Measurements from ENCODE around the gene FCGR3B. TPM values are rescaled to one million over a fixed set of nuclear protein-coding genes. Genes with fewer than 3 reads are reported as not detected.
A peak's percentile ranks its signal among the peaks of the same experiment; 100 is the strongest.
"Not testable (repeated sequence)": the region's sequence is repeated elsewhere in the genome, so short reads cannot be mapped to it uniquely, and the experiment has no call there.

The FCGR3B gene
- total RNA-seq, 1 experiment from 2014 or later, result not detected

DNA sequence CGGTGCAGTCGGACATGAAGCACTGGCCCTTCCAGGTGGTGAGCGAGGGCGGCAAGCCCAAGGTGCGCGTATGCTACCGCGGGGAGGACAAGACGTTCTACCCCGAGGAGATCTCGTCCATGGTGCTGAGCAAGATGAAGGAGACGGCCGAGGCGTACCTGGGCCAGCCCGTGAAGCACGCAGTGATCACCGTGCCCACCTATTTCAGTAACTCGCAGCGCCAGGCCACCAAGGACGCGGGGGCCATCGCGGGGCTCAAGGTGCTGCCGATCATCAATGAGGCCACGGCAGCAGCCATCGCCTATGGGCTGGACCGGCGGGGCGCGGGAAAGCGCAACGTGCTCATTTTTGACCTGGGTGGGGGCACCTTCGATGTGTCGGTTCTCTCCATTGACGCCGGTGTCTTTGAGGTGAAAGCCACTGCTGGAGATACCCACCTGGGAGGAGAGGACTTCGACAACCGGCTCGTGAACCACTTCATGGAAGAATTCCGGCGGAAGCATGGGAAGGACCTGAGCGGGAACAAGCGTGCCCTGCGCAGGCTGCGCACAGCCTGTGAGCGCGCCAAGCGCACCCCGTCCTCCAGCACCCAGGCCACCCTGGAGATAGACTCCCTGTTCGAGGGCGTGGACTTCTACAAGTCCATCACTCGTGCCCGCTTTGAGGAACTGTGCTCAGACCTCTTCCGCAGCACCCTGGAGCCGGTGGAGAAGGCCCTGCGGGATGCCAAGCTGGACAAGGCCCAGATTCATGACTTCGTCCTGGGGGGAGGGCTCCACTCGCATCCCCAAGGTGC, 24.2 kb downstream of the FCGR3B start:
- DNase-seq (ENCODE audit: low read depth), result not testable (repeated sequence)

DNA sequence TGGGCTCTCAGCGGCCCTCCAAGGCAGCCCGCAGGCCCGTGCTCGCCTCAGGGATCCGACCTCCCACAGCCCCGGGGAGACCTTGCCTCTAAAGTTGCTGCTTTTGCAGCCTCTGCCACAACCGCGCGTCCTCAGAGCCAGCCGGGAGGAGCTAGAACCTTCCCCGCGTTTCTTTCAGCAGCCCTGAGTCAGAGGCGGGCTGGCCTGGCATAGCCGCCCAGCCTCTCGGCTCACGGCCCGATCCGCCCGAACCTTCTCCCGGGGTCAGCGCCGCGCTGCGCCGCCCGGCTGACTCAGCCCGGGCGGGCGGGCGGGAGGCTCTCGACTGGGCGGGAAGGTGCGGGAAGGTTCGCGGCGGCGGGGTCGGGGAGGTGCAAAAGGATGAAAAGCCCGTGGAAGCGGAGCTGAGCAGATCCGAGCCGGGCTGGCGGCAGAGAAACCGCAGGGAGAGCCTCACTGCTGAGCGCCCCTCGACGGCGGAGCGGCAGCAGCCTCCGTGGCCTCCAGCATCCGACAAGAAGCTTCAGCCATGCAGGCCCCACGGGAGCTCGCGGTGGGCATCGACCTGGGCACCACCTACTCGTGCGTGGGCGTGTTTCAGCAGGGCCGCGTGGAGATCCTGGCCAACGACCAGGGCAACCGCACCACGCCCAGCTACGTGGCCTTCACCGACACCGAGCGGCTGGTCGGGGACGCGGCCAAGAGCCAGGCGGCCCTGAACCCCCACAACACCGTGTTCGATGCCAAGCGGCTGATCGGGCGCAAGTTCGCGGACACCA, 25.0 kb downstream of the FCGR3B start:
- DNase-seq (ENCODE audit: low read depth), result not testable (repeated sequence)

DNA sequence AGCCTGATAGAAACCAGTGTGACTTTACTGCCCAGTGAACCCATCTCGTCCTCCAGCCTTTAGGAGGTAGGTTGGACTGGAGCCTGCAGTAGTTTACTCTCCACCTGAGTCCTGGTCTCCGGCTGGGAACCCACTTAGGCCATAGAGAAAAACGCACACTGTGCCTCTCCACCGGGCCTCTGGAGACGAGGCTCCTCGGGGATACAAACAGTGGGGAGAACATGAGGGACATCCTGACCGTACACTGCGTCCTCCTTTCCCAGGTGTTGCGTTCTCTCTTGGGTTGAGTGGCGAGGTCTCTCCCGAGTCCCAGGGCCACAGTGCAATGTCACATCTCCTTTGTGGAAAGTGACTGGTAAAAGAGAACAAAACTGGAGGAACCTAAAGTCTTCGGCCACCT, 26.0 kb downstream of the FCGR3B start:
- not testable (repeated sequence) for DNase-seq (ENCODE audit: low read depth)

GRCh38 chr1:161597077-161597476, 33.9 kb downstream of the FCGR3B start:
- not testable (repeated sequence) for DNase-seq (ENCODE audit: low read depth)

DNA sequence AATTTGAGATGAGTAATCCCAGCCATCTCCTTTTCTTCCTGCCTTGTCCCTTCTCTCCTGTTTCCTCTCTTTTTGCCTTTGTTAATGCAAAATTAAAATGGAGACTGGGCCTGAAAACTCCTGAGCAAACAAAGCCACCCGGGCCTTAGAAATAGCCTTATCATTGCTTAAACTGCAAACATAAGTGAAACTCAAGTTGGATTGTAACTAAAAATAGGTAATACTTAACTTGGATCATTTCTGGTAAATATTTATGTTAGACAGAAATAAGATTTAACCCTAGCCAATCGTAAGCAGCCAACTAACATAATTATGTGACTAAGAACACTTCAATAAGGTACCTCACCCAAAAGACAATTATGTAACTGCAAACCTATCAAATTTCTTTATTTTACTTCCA, 35.4 kb downstream of the FCGR3B start:
- not testable (repeated sequence) for DNase-seq (ENCODE audit: low read depth)

DNA sequence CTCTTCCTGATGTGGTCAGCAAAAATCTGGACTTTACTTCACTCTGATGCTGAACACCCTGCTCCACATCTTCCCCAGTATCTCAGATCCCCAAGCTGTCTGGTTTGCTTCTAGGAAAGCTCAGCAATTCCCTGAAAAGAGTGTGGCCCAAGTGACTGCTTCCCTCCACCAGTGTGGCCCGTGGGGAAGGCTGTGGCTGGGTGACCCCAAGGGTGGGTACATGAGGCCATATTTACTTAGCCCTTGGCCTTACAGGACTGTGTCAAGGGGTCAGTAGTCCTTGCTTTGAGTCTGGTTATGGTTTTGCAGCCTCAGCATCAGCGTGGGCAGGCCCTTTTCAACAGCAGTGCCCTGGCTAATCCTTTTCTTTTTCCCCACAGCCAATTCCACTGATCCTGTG, 35.8 kb downstream of the FCGR3B start:
- not testable (repeated sequence) for DNase-seq (ENCODE audit: low read depth)

DNA sequence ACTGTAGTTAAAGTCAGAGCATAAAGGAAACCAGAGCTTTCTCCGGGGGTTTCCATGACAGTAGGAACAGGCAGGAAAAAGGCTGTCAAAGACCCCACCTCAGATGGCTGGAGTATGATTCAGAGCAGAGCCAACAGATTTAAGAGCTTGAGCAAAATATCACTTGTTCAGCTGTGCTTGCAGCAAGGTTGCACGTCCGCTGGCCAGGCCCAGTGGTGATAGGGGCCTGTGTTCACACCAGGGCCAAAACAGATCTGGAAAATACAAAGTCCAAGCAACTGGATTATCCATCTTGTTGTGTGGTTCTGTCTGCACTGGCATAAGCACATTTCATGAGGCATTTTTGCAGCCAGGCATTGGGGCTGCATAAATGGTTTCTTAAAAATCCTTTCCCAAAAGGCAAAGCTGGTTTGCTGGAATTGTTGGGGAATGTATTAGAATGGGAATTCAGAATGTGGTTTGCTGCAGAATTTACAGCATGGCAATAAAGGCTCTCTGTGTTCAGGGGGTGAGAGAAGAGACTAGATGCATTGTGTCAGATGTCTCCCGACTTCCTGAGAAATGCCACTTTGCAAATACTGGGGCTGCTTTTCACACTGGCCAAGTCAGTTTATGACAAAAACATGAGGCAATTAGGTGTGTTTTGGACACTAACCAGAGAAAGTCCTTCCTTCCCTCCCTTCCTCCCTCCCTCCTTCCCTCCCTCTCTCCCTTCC, 36.5 kb downstream of the FCGR3B start:
- not testable (repeated sequence) for DNase-seq (ENCODE audit: low read depth)

DNA sequence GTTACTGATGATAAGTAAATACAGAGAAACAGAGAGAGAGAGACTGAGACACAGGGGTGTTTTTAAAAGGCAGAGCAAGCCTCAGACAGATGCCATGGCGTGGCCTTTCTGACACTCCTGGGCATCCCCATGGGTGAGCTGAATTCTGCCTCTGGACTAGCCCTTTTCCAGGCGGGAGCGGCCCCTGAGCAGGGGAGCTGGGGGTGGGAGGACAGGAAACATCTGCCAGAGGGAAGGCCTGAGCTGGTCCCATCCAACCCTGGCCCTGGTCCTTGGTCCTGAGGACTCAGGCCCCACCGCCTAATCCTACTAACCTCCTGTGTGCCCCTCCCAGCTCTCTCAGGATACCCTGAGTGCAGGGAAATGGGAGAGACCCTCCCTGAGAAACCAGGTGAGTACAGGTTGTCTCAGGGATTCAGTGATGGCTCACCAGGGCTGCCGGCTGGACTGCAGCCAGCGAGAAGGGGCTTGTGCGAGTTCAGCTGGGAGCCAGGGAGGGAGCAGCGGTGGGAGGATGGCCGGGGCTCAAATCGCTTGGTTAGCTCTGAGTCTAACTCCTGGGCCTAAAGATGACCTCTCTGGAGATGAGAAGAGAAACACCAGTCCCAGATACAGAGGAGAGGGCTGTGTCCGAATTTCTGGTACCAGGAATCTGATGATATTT, 37.8 kb downstream of the FCGR3B start:
- not testable (repeated sequence) for DNase-seq (ENCODE audit: low read depth)

GRCh38 chr1:161592586-161592985, 38.4 kb downstream of the FCGR3B start:
- DNase-seq (ENCODE audit: low read depth), result not testable (repeated sequence)

GRCh38 chr1:161589920-161590319, 41.1 kb downstream of the FCGR3B start:
- DNase-seq (ENCODE audit: low read depth), result peak; percentile 26

- DNase-seq (ENCODE audit: low read depth), result not testable (repeated sequence)
These were observed 41.6 kb downstream of the FCGR3B start for GRCh38 chr1:161589365-161589764.

GRCh38 chr1:161588596-161588995, 42.4 kb downstream of the FCGR3B start:
- not testable (repeated sequence) for DNase-seq (ENCODE audit: low read depth)

DNA sequence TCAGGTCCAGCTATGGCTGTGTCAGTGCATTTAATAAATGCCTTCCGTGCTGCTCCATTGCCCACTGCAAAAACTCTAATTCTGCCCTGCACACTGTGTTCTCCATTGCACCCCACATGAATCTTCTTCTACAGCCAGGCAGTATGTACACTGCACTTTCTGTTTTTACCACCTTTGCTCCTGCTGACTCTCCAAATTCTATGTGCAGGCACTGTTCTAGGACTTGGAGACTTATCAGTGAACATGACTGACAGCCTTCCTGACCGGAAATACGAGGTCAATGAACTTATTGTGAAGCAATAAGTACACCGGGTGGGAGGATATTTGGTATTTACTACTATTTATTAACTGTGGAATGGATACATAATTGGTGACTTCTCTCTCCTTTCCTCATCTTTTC, 48.1 kb downstream of the FCGR3B start:
- DNase-seq (ENCODE audit: low read depth), result not testable (repeated sequence)

DNA sequence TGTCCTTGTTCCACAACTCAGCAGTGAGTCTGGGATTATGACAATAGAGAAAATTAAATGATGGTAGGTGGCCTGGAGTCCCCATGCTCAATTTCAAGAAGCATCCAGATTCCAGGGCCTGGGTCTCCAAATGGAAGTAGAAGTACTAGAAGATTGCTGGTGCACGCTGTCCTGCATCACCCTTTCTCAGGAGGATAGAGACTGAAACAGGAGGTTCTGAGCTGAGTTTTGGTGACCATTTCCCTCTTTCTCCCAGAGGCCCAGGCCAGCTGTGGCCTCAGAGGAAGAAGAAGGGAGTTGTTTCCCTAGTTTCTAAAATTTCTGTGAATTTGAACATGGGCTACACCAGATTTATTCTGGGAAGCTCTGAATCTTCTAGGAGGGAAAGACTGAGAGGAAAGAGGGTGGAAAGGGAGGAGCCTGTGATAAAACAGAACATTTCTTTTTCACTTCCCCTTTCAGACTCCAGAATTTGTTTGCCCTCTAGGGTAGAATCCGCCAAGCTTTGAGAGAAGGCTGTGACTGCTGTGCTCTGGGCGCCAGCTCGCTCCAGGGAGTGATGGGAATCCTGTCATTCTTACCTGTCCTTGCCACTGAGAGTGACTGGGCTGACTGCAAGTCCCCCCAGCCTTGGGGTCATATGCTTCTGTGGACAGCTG, 50.0 kb downstream of the FCGR3B start:
- DNase-seq (ENCODE audit: low read depth), result not testable (repeated sequence)

- DNase-seq (ENCODE audit: low read depth), result not testable (repeated sequence)
These were observed 51.0 kb downstream of the FCGR3B start for GRCh38 chr1:161579856-161580507.

DNA sequence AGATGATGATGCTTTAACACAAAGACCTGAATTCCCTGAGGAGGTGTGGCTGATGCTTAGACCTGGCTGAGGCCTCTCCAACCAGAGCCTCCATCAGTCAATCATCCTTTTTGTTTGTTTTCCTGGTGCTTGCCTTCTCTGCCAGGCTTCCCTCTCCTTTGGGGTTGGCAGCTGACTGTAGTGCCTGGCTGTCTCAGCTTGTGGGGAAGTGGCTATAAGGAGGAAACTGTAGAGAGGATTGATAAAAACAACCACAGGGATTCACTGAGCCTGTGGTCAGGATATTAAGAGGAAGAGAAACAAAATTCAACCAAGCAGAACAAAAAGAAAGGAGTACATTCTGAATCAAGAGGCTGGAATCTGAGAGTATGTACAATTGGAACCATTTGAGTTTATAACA, 54.3 kb downstream of the FCGR3B start:
- not testable (repeated sequence) for DNase-seq (ENCODE audit: low read depth)
